GM18502 (cell line): ENCODE data around the gene CHAT.

Source experiments
- ATAC-seq: cut with Tn5 transposase; IDR thresholded peaks from one replicate; pipeline ENCODE4 v1.9.1; 2021; ENCODE audit warnings: mild to moderate bottlenecking; ENCODE audit not compliant: unreplicated experiment, poor library complexity

Gene CHAT

DNA sequence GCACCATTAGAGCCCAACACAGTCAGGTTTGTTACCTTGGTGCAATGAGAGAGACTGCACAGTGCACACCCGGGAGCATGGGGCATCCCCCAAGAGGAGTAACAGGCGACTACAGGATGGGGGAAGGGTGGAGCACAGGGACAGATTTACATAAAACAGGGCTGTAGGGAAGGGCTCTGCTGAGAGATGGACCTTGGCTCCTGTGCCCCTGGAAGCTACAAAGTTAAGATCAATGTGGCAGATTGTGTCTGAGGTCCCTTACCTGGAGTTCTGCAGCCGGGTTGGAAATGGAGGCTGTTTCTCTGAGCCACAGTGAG, 17.4 kb upstream of the CHAT start:
- no peak for ATAC-seq

DNA sequence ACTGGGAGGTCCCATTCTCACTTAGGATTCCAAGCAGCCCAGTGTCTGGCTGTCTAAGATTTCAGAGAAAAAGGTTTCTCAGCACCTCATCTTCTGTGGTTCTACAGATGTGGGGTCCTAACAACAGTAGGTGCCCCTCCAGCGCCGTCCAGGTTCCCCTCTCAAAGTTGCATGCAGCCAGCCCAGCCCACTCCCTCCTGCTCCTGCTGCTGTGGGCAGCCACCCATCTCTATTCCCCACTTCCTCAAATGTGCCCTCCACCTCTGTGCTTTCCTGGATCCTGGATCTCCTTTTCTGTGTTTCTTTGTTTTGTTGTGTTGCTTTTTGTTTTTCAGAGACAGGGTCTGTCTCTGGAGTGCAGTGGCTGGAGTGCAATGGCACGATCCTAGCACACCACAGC, 17.0 kb upstream of the CHAT start:
- no peak for ATAC-seq

DNA sequence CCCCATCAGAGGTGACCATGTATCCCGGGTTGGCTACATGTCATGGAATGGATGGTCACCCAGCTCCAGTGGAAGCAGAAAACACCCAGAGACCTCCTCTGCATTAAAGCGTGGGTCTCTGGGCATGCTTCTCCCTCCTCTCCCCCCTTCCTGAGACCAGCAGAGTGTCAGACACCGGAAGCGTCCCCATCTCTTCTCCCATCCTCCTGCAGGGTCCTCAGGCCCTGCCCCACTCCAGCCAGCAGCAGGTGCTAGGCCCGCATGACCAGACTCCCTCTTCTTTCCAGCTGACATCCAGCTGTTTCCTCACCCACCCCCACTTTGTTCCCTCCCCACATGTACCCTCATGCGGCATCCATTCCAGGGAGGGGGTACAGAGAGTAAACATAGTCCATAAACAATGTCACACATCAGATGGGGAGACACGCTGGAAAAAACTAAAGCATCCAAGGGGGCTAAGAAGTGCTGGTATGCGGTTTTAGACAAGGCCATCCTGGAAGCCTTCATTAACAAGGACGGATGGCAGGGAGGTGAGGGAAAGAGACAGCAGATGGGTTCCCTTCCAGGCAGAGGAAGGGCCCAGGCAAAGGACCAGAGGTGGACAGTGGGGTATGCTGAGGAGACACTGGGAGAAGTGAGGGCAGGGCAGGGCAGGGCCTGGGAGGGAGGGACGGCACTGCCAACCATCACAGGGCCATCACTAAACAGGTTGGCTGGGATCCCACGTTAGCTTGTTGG, 16.2 kb upstream of the CHAT start:
- no peak for ATAC-seq

DNA sequence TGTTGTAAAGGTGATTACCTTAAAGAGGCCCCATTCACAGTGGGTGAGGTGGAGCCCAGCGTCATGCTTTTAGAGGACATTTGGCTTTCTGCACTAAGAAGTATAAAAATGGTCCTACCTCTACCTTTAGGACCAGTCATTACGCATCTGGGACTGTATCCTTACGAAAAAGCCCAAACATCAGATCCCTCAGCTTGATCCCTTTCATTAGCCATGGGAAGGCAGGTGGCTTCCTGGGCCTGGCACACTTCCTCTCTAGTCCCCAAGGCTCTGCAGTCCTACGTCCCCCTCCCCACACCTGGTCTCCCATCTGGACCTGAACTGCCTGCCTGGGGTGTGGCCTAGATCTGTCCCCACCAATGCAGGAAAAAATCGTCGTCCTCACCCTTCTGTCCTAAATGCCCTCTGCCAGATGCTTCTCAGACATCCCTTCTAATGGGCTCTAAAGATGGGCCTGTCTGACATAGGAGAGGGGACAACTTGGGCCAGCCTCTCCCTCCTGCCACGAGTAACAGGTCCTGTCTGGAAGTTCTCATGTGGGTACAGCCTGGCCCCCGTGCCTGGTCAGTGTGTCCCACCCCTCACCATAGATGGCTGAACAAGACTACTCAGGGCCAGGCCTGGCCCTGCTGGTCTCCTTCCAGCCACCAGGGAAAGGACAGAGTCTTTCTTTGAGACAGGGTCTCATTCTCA, 15.5 kb upstream of the CHAT start:
- no peak for ATAC-seq

DNA sequence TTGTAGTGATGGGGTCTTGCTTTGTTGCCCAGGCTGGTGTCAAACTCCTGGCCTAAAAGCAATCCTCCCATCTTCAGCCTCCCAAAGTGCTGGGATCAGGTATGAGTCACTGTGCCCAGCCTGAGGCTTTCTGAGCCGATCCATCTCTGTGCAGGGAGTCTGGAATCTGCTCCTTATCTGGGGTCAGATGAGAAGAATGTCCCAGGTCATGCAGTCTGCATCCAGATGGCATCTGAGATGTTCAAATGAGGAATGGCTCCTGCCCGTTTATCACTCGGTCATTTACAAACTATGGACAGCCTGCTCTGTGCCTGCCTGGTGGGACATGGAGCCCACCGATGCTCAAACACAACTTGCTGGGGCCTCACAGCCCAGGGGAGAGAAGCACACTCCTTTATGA, 14.9 kb upstream of the CHAT start:
- ATAC-seq: no peak

DNA sequence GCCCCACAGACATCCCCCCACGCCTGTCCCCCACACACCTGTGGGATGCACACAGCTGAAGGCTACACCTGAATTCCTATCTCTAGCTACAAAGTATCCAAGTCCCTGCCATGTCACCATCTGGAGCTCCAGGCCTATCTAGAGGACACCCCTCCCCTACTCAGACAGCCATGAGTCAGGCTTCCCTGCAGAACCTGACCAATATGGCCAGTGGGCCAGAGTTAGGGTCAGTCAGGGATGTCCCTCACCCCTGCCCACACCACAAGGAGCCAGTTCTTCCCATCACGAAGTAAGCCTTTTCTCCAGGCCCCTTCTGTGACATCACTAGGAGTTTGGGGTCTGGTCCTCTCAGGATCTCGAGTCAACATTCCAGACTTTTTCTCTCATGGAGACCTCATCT, 14.3 kb upstream of the CHAT start:
- no peak for ATAC-seq

DNA sequence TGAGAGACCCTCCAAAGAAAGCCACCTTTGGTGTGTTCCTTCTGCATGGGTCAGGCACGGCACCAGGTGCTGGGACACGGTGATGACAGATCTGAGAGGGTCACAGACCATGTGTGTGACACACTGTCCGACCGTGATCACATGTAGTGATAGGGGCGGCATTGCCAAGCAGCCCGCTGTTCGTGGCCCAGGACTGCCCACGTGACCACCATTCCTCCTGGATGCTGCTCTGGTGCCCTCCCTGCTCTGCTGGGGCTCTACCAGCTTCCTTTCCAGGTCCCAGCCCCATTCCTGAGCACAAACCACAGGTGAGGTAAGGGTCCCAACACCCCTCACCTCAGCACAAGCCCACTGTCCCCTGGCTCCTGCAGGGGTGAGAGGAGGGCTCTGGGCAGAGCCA, 13.8 kb upstream of the CHAT start:
- no peak for ATAC-seq

DNA sequence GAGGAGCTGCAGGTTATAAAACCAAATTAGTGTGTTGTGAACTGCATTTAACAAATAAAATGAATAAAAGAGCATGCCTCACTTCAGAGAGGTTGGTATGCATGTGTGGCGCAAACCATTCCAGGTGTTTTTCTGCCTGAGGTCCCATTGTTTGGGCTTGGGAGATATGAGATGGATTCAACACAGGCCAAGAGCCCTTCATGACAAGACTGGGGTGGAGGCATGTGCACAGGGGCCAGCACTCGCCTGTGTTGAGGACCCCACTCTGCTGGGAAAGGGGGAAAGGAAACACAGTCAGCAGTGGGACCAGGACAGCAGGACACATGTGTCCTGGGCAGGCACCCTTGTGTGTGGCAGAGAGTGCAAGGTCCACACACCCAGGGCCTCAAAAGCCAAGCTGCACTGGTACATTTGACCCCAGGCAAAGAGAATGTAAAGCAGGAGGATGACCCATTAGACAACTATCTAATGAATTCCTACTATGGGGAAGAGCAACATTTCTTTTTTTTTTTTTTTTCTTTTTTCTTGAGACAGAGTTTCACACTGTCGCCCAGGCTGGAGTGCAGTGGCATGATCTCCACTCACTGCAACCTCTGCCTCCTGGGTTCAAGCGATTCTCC, 12.9 kb upstream of the CHAT start:
- no peak for ATAC-seq

DNA sequence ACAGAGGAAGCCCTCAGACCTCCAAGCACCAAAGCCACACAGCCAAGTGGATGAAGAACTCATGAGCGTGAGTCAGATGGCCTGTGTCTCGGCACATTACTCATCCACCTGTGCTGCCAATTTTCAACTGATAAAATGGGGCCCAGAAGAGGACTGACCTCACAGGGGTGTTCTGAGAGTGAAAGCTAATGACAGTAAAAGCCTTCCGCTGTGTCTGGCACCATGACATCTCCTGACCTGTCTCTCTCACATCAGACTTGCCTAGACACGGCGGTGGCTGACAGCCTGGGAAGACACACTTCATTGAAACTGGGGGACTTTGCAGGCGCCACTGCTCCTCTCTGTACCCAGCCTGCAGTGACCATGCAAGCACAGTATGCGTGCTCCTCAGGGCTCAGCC, 12.0 kb upstream of the CHAT start:
- ATAC-seq: no peak

DNA sequence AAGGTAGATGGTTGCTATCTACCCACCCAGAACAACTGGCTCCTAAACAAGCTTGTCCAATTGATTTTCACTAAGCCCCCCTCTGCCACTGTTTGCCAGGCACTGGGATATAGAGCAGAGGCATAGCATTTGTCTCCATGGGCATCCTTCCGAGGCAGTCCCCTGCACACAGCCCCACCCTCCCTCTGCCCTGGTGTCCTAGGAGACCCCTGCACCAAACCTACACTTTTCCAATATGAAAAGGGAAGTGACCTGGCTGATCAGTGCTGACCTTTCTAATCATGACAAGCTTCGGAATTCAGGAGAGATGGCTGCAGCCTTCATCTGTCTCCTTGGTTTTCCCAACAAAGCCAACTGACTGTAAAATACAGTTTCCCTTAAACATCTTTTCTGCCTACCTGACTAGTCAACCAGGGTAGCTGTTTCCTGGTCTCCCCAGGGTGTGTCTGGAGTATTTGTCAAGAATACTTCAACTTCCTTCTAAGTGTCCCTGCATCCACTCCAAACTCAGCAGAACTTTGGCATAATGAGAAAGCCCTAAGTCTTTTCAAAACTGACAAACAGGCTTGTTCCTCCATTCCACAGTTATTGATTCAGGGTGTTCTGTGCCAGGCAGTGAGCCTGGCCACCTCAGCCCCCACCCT, 11.3 kb upstream of the CHAT start:
- ATAC-seq: no peak

DNA sequence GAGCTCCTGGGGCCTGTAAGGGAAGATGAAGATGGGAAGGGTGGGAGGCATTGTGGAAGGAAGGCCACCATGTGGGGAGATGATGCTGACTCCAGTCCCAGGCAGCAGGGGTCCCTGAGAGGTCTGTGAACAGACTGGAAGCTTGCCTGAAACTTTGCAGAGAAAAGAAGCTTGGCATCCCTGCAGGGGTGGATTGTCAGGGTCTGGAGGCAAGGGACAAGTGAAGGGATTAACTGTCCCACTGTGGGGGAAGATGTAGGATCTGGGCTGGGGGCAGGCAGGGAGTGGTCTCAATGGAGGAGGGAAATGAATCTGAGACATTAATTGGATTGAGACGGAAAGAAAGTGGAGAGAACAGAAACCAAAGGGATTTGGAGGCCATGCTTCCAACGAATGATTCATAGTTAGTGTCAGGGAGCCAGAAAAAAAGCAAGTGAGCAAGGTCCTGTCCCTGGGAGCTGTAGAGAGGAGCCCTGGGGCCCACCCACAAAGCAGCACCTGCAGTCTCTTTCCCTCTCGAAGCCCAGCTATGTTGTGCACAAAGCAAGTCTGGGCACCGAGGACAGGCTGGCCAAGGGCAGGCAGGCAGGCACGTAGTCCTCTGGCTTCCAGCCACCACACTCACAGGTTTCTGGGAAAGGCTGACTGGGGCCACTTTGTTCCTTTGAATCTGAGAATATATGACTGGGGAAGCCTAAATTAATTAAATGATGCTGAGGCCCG, 8.5 kb upstream of the CHAT start:
- ATAC-seq: no peak

DNA sequence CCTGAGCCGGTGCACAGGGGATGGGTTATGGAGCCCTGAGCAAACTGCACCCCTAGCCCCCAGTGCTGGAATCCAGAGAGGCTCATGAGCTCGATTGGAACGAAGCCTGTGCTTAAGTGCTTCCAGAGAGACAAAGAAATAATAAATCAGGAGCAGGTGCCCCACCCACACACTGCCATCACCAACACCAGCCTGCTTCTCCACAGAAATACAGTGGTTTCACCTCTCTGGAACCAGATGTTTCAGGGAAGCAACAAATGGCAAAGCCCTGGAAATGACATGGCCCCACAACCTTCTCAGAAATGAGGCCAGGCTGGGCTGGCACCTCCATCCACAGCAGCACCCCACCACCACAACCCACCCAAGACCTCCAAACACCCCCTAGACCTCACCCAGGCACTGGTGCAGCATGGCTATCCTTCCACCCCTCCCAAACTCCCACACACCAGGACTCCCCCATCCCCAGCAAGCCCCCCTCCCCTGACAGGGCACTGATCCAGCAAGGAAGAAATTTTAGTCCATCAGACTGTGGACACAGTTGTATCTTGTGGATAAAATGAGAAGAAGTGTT, 7.8 kb upstream of the CHAT start:
- no peak for ATAC-seq

DNA sequence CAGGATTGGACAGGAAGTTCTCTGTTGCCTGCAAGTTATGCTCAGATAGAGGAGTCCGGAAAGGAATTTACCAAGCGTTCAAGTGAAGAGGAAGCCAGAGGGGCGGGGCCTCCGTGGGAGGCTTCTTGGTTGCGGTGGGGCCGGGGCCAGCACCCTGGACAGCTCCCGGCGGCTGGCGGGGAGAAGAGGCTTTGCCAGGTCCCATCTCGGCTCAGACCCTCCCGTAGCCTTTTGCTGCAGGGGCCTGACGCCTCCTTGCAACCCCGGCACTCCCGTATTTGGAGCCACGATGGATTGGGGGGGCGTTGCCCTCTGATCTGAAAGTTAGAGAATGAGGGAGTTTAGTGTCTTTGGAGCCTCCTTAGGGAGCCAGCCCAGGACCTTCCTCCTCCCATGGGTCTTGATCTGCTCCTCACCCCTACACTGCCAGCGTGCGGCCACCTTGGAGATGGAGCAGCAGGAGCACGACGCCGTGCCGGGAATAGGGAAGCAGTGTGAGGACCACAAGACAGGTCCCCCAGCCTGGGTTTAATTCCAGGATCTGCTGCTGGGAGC, 6.8 kb upstream of the CHAT start:
- ATAC-seq: peak; percentile 83

DNA sequence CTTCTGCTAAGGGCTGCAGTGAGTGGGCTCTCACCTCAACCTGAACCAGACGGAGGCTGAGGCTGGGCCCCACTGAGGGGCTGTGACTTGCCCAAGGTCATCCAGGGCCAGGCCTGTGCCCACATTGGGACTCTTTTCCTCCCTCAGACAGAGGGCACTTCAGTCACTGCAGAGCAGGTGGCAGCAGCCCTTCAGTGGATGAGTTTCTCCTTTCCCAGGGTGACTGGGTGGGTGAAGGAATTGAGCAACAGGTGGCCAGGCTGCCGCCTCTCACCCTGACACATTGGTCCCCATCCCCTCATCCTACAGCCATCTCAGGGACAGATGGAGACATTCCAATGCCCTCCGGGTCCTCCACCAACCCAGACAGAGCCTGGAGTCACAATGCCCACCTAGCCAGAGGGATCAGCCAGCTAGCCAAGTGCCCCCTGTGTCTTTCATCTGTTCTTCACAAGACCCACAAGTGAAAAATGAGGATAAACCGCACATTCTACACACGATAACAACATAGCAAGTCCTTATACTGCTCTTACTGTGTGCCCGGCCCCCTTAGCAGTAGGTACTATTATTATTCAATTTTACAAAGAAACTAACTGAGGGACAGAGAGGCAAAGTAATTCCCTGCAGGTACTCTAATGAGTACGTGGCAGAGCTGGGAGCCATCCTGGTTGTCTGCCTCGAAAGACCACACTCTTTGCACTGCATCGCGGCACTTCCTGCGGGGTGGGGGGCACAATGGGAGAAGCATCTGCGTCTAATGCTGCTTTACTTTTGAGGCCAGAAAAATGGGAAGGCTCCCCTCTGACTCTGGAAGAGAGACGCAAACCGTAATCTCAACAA, 5.5 kb upstream of the CHAT start:
- no peak for ATAC-seq

DNA sequence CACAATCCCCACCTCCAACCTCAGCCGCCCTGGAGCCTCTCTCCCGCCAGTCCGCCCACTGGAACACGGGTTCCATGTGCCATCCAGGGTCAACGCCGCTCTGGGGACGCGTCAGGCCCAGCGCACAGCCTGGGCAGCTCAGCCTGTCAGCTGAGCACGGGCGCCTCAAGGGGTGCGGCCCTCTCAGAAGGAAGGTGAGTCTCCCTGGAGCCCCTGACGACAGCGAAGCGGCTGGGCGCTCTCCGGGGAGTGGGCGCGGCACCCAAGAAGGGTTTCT, 4.9 kb upstream of the CHAT start:
- no peak for ATAC-seq

DNA sequence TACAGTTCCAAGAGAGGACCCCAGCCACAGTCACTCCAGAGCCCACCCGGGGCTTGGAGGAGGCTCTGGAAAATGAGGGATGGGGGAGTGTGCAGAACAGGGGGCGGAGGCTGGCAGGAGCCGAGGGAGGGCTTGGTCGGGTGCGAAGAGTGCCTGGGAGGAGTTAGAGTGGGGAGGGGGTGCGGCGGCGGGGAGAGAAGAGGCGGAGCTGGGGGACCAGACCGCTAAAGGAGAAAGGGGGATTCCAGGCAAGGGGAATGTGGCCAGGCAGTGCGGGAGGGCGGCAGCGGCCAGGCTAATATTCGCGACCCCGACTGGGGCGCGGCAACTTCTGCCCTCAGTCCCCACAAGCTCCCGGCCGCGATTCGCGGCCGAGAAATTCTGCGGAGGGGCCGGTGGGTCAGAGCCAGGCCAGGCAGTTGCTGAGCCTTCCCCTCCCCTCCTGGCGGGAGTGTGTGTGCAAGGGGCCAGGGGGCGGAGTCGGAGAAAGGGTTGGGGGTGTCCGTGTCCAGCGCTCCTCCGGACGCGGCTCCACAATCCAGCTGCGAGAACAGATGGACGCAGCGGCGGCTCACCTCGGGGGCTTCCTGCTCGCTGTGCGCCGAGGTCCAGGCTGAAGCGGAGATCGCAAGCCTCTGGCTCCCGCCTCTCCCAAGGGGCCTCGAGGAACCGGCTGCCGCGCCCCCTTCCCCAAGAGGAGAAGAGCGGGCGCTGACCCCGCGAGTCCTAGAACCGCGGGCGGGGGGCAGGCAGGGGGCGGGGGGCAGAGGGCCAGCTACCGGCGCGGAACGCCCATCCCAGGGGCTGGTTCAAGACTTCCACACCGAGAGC, 4.3 kb upstream of the CHAT start:
- no peak for ATAC-seq

DNA sequence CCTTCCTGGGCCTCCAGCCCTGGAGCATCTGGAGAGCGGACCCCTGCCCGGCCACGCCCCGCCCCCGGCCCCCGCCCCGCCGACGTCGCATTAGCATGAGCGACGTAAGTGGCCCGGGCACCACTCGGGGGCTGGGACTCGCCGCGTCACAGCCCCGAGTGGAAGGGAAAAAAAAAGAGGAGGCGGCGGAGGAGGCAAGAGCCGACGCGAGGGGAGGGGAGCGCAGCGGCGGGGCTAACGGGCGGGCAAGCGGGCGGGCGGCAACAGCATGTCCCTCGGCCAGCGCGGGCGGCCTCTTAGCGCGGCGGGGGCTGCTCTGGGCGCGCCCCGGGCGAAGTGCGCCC, 3.8 kb upstream of the CHAT start, which contains the start of gene SLC18A3:
Gene SLC18A3, plus strand, starts transcription at position 197 of the 344 bp plus-strand sequence. CDS start 431 bp downstream, outside the sequence.
- ATAC-seq: no peak

DNA sequence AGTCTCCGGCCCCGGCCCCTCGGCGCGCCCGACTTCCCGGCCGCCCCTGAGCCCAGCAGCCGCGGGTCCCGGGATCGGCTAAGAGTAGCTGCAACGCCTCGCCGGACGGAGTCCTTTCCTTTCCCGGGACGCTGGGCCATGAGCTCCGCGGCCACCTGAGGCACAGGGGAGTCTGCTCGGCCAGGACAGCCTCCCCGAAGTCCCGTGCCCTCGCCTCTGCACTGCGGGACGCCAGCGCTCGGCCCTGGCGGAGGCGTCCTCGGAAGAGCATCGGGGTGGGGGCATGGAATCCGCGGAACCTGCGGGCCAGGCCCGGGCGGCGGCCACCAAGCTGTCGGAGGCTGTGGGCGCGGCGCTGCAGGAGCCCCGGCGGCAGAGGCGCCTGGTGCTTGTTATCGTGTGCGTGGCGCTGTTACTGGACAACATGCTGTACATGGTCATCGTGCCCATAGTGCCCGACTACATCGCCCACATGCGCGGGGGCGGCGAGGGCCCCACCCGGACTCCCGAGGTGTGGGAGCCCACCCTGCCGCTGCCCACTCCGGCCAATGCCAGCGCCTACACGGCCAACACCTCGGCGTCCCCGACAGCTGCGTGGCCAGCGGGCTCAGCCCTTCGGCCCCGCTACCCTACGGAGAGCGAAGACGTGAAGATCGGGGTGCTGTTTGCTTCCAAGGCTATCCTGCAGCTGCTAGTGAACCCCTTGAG, 3.2 kb upstream of the CHAT start:
- no peak for ATAC-seq
